ENCODE results near the gene GALNT3.

DNA sequence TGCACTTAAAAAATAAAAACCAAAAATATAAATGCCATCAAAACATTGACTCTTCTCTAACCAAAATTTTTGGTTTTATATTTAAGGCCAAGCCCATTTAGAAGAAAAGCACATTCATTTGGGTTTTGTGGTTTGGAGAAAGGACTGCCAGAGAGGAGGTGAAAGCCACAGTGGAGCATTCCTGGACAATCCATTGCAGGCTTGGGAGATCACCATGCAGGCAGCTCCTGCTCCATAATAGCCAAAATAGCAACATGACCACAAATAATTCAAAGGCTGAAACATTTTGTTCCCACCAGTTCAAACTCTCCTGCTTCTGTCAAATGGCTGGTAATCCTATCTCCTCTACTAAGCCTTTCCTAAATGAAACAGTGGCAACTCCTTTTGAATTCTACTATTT is 73.5 kb downstream of the GALNT3 start:
- TF ChIP-seq, protein P1, sequence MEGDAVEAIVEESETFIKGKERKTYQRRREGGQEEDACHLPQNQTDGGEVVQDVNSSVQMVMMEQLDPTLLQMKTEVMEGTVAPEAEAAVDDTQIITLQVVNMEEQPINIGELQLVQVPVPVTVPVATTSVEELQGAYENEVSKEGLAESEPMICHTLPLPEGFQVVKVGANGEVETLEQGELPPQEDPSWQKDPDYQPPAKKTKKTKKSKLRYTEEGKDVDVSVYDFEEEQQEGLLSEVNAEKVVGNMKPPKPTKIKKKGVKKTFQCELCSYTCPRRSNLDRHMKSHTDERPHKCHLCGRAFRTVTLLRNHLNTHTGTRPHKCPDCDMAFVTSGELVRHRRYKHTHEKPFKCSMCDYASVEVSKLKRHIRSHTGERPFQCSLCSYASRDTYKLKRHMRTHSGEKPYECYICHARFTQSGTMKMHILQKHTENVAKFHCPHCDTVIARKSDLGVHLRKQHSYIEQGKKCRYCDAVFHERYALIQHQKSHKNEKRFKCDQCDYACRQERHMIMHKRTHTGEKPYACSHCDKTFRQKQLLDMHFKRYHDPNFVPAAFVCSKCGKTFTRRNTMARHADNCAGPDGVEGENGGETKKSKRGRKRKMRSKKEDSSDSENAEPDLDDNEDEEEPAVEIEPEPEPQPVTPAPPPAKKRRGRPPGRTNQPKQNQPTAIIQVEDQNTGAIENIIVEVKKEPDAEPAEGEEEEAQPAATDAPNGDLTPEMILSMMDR (conservative IDR thresholded peaks at IDR 0.05 in 1 of 2, IDR thresholded peaks at IDR 0.05 in 1 of 2; ENCODE audit: low read depth in 1 of 2, low read length in 2 of 2): no peak
- no peak for TF ChIP-seq EZH2 (IDR thresholded peaks at IDR 0.05; ENCODE audit: low read length, missing control alignments)
